ENCODE data around the gene FOXK2.

FOXK2 gene

DNA sequence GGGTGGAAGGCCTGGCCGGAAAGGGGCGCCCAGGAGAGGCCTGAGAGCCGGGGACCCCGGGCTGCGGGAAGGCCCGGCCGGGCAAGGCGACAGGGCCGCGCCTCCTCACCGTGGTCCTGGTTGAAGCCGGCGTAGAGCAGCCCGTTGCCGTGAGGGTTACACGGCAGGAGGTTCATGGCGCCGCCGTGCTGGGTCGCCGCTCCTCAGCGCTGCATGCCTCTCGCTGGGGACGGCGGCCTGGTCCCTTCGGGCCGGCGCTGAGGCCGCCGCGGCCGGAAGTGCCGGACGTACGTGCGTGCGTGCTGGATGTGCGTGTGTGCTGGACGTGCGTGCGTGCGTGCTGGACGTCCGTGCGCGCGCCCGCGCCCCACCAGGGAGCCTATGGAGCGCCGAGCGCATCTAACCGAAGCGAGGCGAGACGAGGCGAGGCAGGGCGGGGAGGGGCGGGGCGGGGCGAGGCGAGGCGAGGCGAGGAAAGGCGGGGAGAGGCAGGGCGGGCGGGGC is 128.7 kb downstream of the FOXK2 start, which contains the start of gene WDR45B:
Gene WDR45B (minus strand): TSS at position 280 of the 504 bp plus-strand sequence. CDS start 104 bp downstream, at position 176.
- peak; percentile 81 for DNase-seq

DNA sequence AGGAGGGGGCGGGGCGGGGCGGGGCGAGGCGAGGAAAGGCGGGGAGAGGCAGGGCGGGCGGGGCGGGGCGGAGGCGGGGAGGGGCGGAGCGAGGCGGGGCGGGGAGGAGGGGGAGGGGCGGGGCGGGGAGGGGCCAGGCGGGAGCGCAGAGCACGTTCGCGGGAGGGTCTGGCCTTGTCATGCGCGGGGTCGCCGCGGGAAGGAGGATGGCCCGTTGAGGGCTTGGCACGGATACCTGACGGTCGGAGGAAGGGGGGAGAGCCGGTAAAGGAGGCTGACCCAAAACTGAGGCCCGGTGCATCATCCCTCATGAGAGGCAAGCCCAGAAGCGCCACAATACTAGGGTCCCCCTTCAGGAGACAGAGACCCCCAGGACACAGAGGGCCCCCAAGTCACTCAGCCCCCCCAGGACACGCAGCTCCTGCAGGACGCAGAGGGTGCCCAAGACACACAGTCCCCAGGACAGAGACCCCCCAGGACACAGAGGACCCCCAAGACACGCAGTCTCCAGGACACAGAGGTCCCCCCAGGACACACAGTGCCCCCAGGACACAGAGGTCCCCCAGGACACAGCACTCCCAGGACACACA is 129.3 kb downstream of the FOXK2 start:
- no peak for DNase-seq

DNA sequence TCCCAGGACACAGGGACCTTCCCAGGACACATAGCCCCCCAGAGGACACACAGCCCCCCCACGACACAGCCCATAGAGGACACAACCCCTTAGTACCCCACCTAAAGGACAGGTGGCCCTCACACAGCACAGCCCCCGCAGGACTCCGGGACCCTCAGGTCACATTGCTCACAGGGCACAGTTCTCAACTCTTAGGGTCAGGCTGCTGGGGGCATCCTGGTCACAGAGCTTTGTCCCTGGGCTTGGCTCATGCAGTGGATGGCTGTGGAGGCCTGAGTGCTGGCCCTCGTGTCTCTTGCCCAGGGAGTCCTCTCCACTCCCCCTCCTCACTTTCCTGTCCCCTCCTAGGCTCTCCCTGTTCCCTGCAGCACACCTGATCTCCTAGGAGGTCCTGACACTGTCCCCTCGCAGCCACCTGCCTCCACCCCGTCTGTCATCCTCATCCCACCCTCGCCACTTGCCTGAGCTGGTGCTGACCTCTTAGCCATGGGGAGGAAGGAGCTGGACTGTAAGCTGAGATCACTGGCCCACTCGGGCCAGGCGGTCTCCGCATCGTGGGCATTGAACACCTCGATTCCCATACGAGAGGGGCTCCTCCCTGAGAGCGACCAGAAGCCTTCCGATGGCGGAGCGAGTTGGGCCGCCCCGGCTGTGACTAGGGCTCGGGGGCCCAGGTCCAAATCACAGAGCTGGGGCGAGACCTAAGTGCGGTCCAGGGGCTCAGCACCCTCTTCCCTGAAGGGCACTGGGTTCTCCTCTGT is 130.1 kb downstream of the FOXK2 start:
- no peak for DNase-seq

DNA sequence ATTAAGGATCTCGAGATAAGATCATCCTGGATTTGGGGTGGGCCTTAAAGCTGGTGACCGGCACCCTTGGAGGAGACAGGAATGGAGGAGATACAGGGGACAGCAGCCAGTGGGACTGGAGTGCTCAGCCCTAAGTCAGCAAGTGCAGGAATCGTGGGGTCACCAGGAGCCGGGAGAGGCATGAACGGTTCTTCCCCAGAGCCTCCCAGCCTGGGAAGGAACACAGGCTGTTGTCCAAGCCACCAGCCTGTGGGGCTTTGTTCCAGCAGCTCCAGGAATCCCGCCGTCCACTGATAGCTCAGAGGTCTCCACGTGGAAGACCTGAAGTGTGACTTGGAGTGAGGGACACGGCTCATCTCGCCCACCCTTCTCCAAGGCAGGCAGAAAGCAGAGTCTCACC is 131.2 kb downstream of the FOXK2 start:
- DNase-seq: no peak

DNA sequence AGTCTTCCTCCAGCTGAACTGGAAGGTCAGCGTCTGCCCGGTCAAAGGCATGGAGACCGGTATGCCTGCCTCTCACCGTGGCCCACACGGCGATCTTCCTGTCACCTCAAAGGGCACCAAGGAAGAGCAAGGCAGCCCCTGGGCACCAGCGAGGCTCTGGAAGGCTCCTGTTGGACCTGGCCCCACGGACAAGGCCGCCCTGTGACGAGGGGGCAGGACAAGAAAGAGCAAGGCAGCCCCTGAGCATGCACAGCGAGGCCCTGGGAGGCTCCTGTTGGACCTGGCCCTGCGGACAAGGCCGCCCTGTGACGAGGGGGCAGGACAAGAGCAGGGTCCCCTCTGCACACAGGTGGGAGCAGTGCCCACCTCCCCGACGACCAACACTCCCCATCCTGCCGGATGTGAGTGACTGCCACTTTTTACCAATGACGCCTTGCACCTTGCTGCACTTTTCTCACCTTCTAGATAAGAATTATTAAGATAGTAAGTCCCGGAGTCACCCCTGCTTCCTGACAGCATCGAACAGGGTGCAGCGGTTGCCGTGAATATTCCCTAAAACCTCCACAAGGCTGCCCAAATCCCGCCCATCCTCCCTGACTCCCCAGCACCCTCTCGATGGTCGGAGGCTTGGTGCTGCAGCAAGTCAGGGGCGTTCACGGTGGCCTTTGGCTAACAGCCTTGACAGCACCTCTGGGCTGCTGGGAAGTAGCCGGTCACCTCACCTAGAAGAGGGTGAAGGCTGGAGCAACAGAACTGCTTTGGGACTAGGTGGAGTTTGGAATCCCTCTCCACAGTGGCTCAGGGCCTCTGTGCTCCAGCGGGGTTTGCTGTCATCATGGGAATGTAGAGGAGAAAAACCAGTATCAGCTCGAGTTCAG is 134.4 kb downstream of the FOXK2 start:
- no peak for DNase-seq
